ENCODE results near the gene TUBG2.

DNA sequence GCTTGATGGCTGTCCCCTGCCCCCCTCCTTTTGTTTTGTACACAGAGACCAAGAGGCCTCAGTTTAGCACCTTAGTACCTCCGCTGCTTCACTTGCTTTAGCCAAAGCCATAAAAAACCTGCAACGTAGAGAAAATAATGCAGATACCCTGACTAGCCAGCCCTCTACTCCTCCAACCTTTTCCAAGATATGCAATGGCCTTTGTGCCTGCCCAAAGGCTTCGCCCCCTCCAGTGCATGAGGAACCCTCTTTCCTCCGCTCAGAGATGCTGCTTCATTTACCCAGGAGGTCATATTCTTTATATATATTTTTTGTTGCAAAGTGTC is 40.3 kb downstream of the TUBG2 start:
- no peak for TF ChIP-seq CTCF (IDR thresholded peaks at IDR 0.05 in 2 of 3, conservative IDR thresholded peaks at IDR 0.05 in 1 of 3; ENCODE audit: control insufficient read depth in 2 of 3, extremely low read depth in 1 of 3, insufficient read depth in 1 of 3, low read depth in 3 of 3, low read length in 3 of 3)
- TF ChIP-seq TCF7 (IDR thresholded peaks at IDR 0.05; ENCODE audit: borderline replicate concordance), result no peak
- TF ChIP-seq, protein P1, sequence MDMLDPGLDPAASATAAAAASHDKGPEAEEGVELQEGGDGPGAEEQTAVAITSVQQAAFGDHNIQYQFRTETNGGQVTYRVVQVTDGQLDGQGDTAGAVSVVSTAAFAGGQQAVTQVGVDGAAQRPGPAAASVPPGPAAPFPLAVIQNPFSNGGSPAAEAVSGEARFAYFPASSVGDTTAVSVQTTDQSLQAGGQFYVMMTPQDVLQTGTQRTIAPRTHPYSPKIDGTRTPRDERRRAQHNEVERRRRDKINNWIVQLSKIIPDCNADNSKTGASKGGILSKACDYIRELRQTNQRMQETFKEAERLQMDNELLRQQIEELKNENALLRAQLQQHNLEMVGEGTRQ (IDR thresholded peaks at IDR 0.05; ENCODE audit: borderline replicate concordance, low read depth, low read length), result no peak
- TF ChIP-seq, protein P2, sequence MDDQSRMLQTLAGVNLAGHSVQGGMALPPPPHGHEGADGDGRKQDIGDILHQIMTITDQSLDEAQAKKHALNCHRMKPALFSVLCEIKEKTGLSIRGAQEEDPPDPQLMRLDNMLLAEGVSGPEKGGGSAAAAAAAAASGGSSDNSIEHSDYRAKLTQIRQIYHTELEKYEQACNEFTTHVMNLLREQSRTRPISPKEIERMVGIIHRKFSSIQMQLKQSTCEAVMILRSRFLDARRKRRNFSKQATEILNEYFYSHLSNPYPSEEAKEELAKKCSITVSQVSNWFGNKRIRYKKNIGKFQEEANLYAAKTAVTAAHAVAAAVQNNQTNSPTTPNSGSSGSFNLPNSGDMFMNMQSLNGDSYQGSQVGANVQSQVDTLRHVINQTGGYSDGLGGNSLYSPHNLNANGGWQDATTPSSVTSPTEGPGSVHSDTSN (IDR thresholded peaks at IDR 0.05; ENCODE audit: insufficient replicate concordance, low read depth, low read length), result no peak
- TF ChIP-seq MXI1 (IDR thresholded peaks at IDR 0.05; ENCODE audit: low read depth, low read length), result no peak
- no peak for TF ChIP-seq POLR2AphosphoS5 (IDR thresholded peaks at IDR 0.05; ENCODE audit: low read length)
